Measurements from ENCODE around the gene RECK. TPM values are rescaled to one million over a fixed set of nuclear protein-coding genes. Genes with fewer than 3 reads are reported as not detected.
A peak's percentile ranks its signal among the peaks of the same experiment; 100 is the strongest.

Gene RECK
- polyA plus RNA-seq, 2 donors: 1.0 to 1.5 TPM

GRCh38 chr9:36147441-36148175 lies 110.9 kb downstream of the RECK start:
- Histone ChIP-seq H3K36me3 (ENCODE audit: control insufficient read depth in 2 of 2, insufficient read depth in 2 of 2, low read length in 1 of 2) (no peaks in the 10 kb centered on the region), H3K27me3 (ENCODE audit: control insufficient read depth in 1 of 2, insufficient read depth in 2 of 2, low read length in 2 of 2) (no peaks in the 10 kb centered on the region), H3K27ac (ENCODE audit: low read depth in 2 of 2, low read length in 1 of 2) (peak overlapping the region in 1 of 2 donors; percentile 37), H3K4me1 (ENCODE audit: control insufficient read depth in 2 of 2, insufficient read depth in 2 of 2, low read length in 1 of 2) (peaks cover 8 to 13% of the 10 kb centered on the region in 2 donors), H3K4me3 (ENCODE audit: low read depth in 1 of 2, low read length in 2 of 2) (no peak overlapping the region), H3K9me3 (ENCODE audit: control insufficient read depth in 2 of 2, insufficient read depth in 1 of 2, low read depth in 1 of 2, low read length in 1 of 2) (peaks cover 0 to 6% of the 10 kb centered on the region in 2 donors)
- WGBS, 2 donors: 89 to 90% methylated on average over 14 of the region's 14 CpGs

DNA sequence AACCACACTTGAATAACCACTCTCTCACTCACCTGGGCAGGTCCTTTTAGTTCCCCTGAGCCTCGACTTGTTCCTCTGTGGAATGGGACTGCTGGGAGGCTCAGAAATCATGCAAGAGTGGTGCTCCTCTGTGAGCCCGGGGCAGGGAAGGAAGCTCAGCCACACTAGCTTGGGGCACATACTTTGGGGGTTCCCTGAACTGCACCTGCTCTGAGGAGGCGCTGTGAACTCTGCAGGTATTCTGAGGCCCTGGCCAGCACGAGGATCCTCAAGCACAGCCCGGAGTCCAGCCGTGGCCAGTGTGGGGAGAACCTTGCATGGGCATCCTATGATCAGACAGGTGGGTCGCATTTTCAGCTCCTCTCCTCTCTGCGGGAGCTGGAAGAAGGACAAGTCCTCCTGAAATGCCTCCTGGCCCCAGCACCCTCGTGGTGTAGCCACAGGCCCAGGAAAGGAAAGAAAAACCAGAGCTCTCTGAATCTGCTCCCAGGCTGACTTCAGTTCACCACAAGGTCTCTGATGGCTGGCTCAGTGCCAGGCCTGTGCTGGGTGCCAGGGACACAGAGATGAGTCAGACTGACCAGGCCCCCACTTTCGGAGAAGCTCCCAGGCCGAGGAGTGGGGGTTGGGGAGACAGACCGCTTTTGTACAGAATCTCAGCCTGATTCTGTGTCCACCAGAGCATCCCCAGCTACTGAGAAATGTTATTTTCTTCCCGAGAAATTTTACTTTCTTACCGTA lies 111.8 kb downstream of the RECK start:
- no peak overlapping the region for H3K4me3 ChIP-seq (ENCODE audit: low read depth in 1 of 2, low read length in 2 of 2)
- H3K4me1 ChIP-seq (ENCODE audit: control insufficient read depth in 2 of 2, insufficient read depth in 2 of 2, low read length in 1 of 2): peaks cover 6 to 9% of the 10 kb centered on the region in 2 donors
- peaks cover 0 to 6% of the 10 kb centered on the region in 2 donors for H3K9me3 ChIP-seq (ENCODE audit: control insufficient read depth in 2 of 2, insufficient read depth in 1 of 2, low read depth in 1 of 2, low read length in 1 of 2)
- H3K36me3 ChIP-seq (ENCODE audit: control insufficient read depth in 2 of 2, insufficient read depth in 2 of 2, low read length in 1 of 2): no peaks in the 10 kb centered on the region
- peak overlapping the region; percentile 60 to 78 for H3K27ac ChIP-seq (ENCODE audit: low read depth in 2 of 2, low read length in 1 of 2)
- 52 to 55% methylated on average over 14 of the region's 14 CpGs for WGBS, 2 donors
- H3K27me3 ChIP-seq (ENCODE audit: control insufficient read depth in 1 of 2, insufficient read depth in 2 of 2, low read length in 2 of 2): no peaks in the 10 kb centered on the region

GRCh38 chr9:36149197-36149596 lies 112.5 kb downstream of the RECK start:
- Histone ChIP-seq H3K36me3 (ENCODE audit: control insufficient read depth in 2 of 2, insufficient read depth in 2 of 2, low read length in 1 of 2) (no peaks in the 10 kb centered on the region), H3K4me1 (ENCODE audit: control insufficient read depth in 2 of 2, insufficient read depth in 2 of 2, low read length in 1 of 2) (peaks cover 6 to 9% of the 10 kb centered on the region in 2 donors), H3K9me3 (ENCODE audit: control insufficient read depth in 2 of 2, insufficient read depth in 1 of 2, low read depth in 1 of 2, low read length in 1 of 2) (peaks cover 0 to 6% of the 10 kb centered on the region in 2 donors), H3K27me3 (ENCODE audit: control insufficient read depth in 1 of 2, insufficient read depth in 2 of 2, low read length in 2 of 2) (no peaks in the 10 kb centered on the region), H3K27ac (ENCODE audit: low read depth in 2 of 2, low read length in 1 of 2) (peak overlapping the region; percentile 60 to 62), H3K4me3 (ENCODE audit: low read depth in 1 of 2, low read length in 2 of 2) (no peak overlapping the region)
- WGBS, 2 donors: 58 to 70% methylated on average over 4 of the region's 4 CpGs

- Histone ChIP-seq H3K9me3 (ENCODE audit: control insufficient read depth in 2 of 2, insufficient read depth in 1 of 2, low read depth in 1 of 2, low read length in 1 of 2) (peaks cover 0 to under 1% of the 10 kb centered on the region in 2 donors), H3K4me1 (ENCODE audit: control insufficient read depth in 2 of 2, insufficient read depth in 2 of 2, low read length in 1 of 2) (peaks cover 6 to 9% of the 10 kb centered on the region in 2 donors), H3K4me3 (ENCODE audit: low read depth in 1 of 2, low read length in 2 of 2) (no peak overlapping the region), H3K36me3 (ENCODE audit: control insufficient read depth in 2 of 2, insufficient read depth in 2 of 2, low read length in 1 of 2) (no peaks in the 10 kb centered on the region), H3K27me3 (ENCODE audit: control insufficient read depth in 1 of 2, insufficient read depth in 2 of 2, low read length in 2 of 2) (no peaks in the 10 kb centered on the region), H3K27ac (ENCODE audit: low read depth in 2 of 2, low read length in 1 of 2) (peak overlapping the region; percentile 62 to 72)
- WGBS, 2 donors: 71% methylated on average over 4 of the region's 4 CpGs
Measured at GRCh38 chr9:36150574-36151315, 114.0 kb downstream of the RECK start.

DNA sequence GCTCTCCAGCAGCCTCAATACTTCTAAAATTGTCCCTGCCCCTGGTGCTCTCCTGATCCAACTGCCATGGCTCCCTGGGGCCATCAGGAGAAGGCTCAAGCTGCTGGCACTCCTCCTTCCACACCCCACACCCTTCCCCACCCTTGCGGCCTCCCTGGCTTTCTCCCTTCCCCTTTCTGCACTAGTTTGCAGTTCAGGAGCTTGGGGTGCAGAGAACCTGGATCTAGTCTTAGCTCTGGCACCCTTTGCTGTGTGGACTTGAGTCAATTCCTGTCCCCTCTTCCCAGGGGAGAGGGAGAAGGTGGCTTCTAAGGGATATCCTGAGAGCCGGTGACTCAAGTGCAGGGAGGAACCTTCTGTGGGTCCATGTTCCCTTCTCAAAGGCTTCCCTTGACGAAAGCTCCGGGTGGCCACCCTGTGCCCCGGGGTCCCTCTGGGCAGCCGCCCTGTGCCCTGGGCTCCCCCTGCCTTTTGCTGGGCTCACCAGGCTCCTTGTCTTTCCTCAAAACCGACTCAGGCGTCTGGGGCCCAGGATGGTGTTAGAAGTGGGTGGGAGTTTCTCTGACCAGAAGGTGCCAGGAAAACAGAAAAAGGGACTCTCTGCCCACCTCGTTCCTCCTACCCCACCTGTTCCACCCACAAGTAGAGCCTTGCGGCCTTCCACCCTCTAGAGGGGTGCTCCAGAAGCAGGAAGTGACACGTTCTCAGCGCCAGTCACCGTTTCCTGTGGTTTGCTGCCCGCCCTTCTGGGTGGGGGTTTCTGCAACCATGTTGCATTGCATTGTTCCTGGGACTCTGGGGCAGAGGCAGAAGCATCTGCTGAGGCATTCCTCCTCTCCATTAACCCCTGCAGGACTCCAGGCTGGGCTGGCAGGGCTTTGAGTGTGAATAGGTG lies 114.8 kb downstream of the RECK start:
- 60 to 76% methylated on average over 14 of the region's 14 CpGs for WGBS, 2 donors
- Histone ChIP-seq H3K27ac (ENCODE audit: low read depth in 2 of 2, low read length in 1 of 2) (peak overlapping the region; percentile 62 to 72), H3K4me3 (ENCODE audit: low read depth in 1 of 2, low read length in 2 of 2) (no peak overlapping the region), H3K36me3 (ENCODE audit: control insufficient read depth in 2 of 2, insufficient read depth in 2 of 2, low read length in 1 of 2) (no peaks in the 10 kb centered on the region), H3K9me3 (ENCODE audit: control insufficient read depth in 2 of 2, insufficient read depth in 1 of 2, low read depth in 1 of 2, low read length in 1 of 2) (no peaks in the 10 kb centered on the region), H3K4me1 (ENCODE audit: control insufficient read depth in 2 of 2, insufficient read depth in 2 of 2, low read length in 1 of 2) (peaks cover 6 to 9% of the 10 kb centered on the region in 2 donors), H3K27me3 (ENCODE audit: control insufficient read depth in 1 of 2, insufficient read depth in 2 of 2, low read length in 2 of 2) (no peaks in the 10 kb centered on the region)

GRCh38 chr9:36152741-36153438 lies 116.2 kb downstream of the RECK start:
- Histone ChIP-seq H3K36me3 (ENCODE audit: control insufficient read depth in 2 of 2, insufficient read depth in 2 of 2, low read length in 1 of 2) (no peaks in the 10 kb centered on the region), H3K27me3 (ENCODE audit: control insufficient read depth in 1 of 2, insufficient read depth in 2 of 2, low read length in 2 of 2) (no peaks in the 10 kb centered on the region), H3K4me3 (ENCODE audit: low read depth in 1 of 2, low read length in 2 of 2) (no peak overlapping the region), H3K27ac (ENCODE audit: low read depth in 2 of 2, low read length in 1 of 2) (peak overlapping the region in 1 of 2 donors; percentile 37), H3K9me3 (ENCODE audit: control insufficient read depth in 2 of 2, insufficient read depth in 1 of 2, low read depth in 1 of 2, low read length in 1 of 2) (no peaks in the 10 kb centered on the region), H3K4me1 (ENCODE audit: control insufficient read depth in 2 of 2, insufficient read depth in 2 of 2, low read length in 1 of 2) (peaks cover 3 to 9% of the 10 kb centered on the region in 2 donors)
- 86 to 91% methylated on average over 9 to 10 of the region's 10 CpGs for WGBS, 2 donors

DNA sequence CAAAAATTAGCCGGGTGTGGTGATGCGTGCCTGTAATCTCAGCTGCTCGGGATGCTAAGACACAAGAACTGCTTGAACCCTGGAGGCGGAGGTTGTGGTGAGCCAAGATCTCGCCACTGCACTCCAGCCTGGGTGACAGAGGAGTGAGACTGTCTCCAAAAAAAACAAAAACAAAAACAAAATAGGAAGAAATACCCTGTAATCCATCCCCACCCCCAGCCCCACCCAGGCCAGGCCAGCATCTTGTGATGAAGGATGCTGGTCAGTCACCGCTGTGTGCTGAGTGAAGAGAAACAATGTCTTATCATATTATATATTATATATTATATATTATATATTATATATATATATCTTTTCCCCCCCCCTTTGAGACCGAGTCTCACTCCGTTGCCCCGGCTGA lies 117.0 kb downstream of the RECK start:
- Histone ChIP-seq H3K4me1 (ENCODE audit: control insufficient read depth in 2 of 2, insufficient read depth in 2 of 2, low read length in 1 of 2) (peaks cover 0 to 6% of the 10 kb centered on the region in 2 donors), H3K27ac (ENCODE audit: low read depth in 2 of 2, low read length in 1 of 2) (peak overlapping the region; percentile 24 to 47), H3K36me3 (ENCODE audit: control insufficient read depth in 2 of 2, insufficient read depth in 2 of 2, low read length in 1 of 2) (no peaks in the 10 kb centered on the region), H3K4me3 (ENCODE audit: low read depth in 1 of 2, low read length in 2 of 2) (no peak overlapping the region), H3K27me3 (ENCODE audit: control insufficient read depth in 1 of 2, insufficient read depth in 2 of 2, low read length in 2 of 2) (no peaks in the 10 kb centered on the region), H3K9me3 (ENCODE audit: control insufficient read depth in 2 of 2, insufficient read depth in 1 of 2, low read depth in 1 of 2, low read length in 1 of 2) (no peaks in the 10 kb centered on the region)
- 69 to 73% methylated on average over 9 of the region's 9 CpGs for WGBS, 2 donors

DNA sequence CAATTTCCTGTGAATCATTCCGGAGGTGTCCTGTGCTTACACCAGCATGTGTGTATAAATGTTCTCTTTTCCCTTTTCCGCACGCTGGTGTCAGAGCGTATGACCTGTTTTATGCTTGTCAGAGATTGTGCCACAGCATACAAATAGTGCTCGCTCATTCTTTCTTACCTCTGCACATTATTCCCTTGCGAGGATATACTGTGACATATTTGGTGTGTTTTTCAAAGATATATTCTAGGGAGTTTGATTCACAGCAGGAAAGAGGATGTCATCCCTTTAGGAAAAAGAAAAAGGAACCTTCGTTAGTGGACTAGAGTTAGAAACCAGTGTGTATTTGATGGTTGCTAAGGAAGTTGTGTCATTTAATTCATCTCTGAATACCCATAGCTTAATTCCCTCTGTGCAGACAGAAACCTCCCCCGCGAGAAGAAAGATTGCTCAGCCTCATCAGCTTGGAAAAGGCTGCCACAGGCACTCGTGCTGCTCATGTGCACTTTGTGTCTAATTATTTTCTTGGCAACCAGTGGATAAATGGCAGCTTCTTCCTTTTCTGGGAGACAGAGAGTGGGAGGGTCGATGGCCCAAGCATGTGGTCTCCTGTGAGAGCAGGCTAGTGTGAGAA lies 117.7 kb downstream of the RECK start:
- no peak overlapping the region for H3K4me3 ChIP-seq (ENCODE audit: low read depth in 1 of 2, low read length in 2 of 2)
- no peaks in the 10 kb centered on the region for H3K9me3 ChIP-seq (ENCODE audit: control insufficient read depth in 2 of 2, insufficient read depth in 1 of 2, low read depth in 1 of 2, low read length in 1 of 2)
- peaks cover 0 to 3% of the 10 kb centered on the region in 2 donors for H3K4me1 ChIP-seq (ENCODE audit: control insufficient read depth in 2 of 2, insufficient read depth in 2 of 2, low read length in 1 of 2)
- peak overlapping the region; percentile 47 to 62 for H3K27ac ChIP-seq (ENCODE audit: low read depth in 2 of 2, low read length in 1 of 2)
- H3K27me3 ChIP-seq (ENCODE audit: control insufficient read depth in 1 of 2, insufficient read depth in 2 of 2, low read length in 2 of 2): no peaks in the 10 kb centered on the region
- no peaks in the 10 kb centered on the region for H3K36me3 ChIP-seq (ENCODE audit: control insufficient read depth in 2 of 2, insufficient read depth in 2 of 2, low read length in 1 of 2)
- 27 to 35% methylated on average over 11 of the region's 11 CpGs for WGBS, 2 donors
